Ishikawa (cell line): ENCODE measurements around the gene KIF26B.

Source experiments
- CEBPB ChIP-seq: IDR thresholded peaks from 2 replicates; pipeline ENCODE4 v1.6.1; 2012
- CREB1 ChIP-seq: IDR thresholded peaks from 2 replicates; pipeline ENCODE4 v1.6.1; 2012; ENCODE audit warnings: low read depth
- EGR1 ChIP-seq: IDR thresholded peaks from 2 replicates; pipeline ENCODE4 v1.6.1; 2012
- EP300 ChIP-seq: IDR thresholded peaks from 2 replicates; pipeline ENCODE4 v1.6.1; 2012; ENCODE audit warnings: borderline replicate concordance
- FOXM1 ChIP-seq: IDR thresholded peaks from 2 replicates; pipeline ENCODE4 v1.6.1; 2012; ENCODE audit warnings: low read depth, borderline replicate concordance
- MAX ChIP-seq: IDR thresholded peaks from 2 replicates; pipeline ENCODE4 v1.6.1; 2012
- NFIC ChIP-seq: IDR thresholded peaks from 2 replicates; pipeline ENCODE4 v1.6.1; 2012
- RAD21 ChIP-seq: IDR thresholded peaks from 2 replicates; pipeline ENCODE4 v1.6.1; 2012; ENCODE audit warnings: low read depth
- TAF1 ChIP-seq: IDR thresholded peaks from 2 replicates; pipeline ENCODE4 v1.6.1; 2012; ENCODE audit warnings: low read depth, mild to moderate bottlenecking
- TCF12 ChIP-seq: IDR thresholded peaks from 2 replicates; pipeline ENCODE4 v1.6.1; 2012; ENCODE audit warnings: low read depth
- TEAD4 ChIP-seq: IDR thresholded peaks from 2 replicates; pipeline ENCODE4 v1.6.1; 2012
- YY1 ChIP-seq: IDR thresholded peaks from 2 replicates; pipeline ENCODE4 v1.6.1; 2012; ENCODE audit warnings: low read depth
- ZBTB7A ChIP-seq: IDR thresholded peaks from 2 replicates; pipeline ENCODE4 v1.6.1; 2012; ENCODE audit warnings: low read depth
- TF ChIP-seq, protein P1 (sequence below): IDR thresholded peaks from 2 replicates; pipeline ENCODE4 v1.6.1; 2012
- TF ChIP-seq, protein P2 (sequence below): IDR thresholded peaks from 2 replicates; pipeline ENCODE4 v1.6.1; 2012; ENCODE audit warnings: low read depth, mild to moderate bottlenecking

KIF26B gene

DNA sequence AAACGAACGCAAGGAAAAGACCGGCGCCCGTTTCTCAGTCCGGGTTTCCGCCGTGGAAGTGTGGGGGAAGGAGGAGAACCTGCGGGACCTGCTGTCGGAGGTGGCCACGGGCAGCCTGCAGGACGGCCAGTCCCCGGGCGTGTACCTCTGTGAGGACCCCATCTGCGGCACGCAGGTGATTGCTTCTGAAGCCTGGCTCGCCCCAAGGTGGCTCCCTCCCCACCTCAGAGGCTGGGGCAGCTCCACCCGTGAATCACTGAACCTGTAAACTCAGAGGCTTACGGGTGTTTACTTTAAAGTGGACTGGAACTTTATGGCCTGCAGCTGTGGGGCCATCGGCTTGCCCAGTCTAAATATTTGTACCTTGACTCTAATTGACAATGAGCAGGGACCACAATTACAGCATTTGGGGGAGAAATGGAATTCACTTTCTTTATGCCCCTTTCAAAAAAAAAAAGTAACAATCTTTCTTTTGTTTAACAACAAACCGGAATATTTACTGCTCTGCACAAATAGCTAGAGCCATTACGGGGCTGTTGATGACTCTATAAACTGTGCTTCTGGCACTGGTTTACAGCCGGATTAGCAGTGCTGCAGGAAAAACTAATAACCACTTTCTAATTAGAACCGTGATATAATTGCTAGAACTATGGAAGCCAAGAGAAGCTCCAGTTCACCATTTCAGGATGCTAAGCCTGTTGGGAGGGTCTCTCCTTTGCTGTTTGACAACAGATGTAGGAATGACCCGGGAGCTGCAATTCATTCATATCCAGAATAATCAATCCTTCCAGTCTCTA is 454.8 kb downstream of the KIF26B start:
- no peak for TF ChIP-seq CREB1
- no peak for TF ChIP-seq TCF12
- TF ChIP-seq EGR1, result no peak
- TF ChIP-seq, protein P1, sequence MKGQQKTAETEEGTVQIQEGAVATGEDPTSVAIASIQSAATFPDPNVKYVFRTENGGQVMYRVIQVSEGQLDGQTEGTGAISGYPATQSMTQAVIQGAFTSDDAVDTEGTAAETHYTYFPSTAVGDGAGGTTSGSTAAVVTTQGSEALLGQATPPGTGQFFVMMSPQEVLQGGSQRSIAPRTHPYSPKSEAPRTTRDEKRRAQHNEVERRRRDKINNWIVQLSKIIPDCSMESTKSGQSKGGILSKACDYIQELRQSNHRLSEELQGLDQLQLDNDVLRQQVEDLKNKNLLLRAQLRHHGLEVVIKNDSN, result no peak
- no peak for TF ChIP-seq RAD21
- TF ChIP-seq EP300, result no peak
- TF ChIP-seq NFIC, result no peak
- TF ChIP-seq ZBTB7A, result no peak
- TF ChIP-seq TEAD4, result no peak
- TF ChIP-seq, protein P2, sequence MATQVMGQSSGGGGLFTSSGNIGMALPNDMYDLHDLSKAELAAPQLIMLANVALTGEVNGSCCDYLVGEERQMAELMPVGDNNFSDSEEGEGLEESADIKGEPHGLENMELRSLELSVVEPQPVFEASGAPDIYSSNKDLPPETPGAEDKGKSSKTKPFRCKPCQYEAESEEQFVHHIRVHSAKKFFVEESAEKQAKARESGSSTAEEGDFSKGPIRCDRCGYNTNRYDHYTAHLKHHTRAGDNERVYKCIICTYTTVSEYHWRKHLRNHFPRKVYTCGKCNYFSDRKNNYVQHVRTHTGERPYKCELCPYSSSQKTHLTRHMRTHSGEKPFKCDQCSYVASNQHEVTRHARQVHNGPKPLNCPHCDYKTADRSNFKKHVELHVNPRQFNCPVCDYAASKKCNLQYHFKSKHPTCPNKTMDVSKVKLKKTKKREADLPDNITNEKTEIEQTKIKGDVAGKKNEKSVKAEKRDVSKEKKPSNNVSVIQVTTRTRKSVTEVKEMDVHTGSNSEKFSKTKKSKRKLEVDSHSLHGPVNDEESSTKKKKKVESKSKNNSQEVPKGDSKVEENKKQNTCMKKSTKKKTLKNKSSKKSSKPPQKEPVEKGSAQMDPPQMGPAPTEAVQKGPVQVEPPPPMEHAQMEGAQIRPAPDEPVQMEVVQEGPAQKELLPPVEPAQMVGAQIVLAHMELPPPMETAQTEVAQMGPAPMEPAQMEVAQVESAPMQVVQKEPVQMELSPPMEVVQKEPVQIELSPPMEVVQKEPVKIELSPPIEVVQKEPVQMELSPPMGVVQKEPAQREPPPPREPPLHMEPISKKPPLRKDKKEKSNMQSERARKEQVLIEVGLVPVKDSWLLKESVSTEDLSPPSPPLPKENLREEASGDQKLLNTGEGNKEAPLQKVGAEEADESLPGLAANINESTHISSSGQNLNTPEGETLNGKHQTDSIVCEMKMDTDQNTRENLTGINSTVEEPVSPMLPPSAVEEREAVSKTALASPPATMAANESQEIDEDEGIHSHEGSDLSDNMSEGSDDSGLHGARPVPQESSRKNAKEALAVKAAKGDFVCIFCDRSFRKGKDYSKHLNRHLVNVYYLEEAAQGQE, result no peak
- no peak for TF ChIP-seq CEBPB
- no peak for TF ChIP-seq YY1
- TF ChIP-seq FOXM1, result no peak
- no peak for TF ChIP-seq MAX
- TF ChIP-seq TAF1, result no peak

GRCh38 chr1:245611251-245611650 is 456.5 kb downstream of the KIF26B start:
- TF ChIP-seq RAD21 (no peak), TEAD4 (no peak), EGR1 (no peak), ZBTB7A (no peak), NFIC (no peak)
- TF ChIP-seq, protein P1, result no peak
- TF ChIP-seq, protein P2, result no peak

DNA sequence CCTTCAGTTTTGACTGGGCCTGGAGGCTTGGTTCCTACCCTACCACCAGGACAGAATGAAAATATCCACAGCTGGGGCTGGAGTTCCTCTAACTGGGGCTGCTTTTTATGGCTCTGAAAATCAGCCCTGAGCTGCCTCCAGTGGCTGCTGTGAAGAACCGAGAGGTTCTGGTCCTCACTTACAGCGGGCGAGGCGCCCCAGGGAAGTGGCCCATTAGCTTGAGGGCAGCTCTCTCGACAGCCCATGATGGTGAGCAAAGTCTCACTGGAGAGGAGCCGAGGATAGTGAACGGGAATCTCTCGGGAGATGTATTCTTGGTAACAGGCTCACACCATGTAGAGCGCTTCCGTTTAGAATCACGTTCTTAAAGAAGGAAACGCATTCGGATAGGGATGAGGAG is 459.7 kb downstream of the KIF26B start:
- TF ChIP-seq YY1, result no peak
- no peak for TF ChIP-seq TCF12
- no peak for TF ChIP-seq RAD21
- TF ChIP-seq MAX, result no peak
- no peak for TF ChIP-seq CREB1
- no peak for TF ChIP-seq ZBTB7A
- TF ChIP-seq EGR1, result no peak
- TF ChIP-seq TAF1, result no peak
- TF ChIP-seq FOXM1, result no peak
- no peak for TF ChIP-seq TEAD4
- TF ChIP-seq NFIC, result no peak
- no peak for TF ChIP-seq CEBPB
- TF ChIP-seq, protein P1, result no peak
- TF ChIP-seq, protein P2, result no peak
- TF ChIP-seq EP300, result no peak

DNA sequence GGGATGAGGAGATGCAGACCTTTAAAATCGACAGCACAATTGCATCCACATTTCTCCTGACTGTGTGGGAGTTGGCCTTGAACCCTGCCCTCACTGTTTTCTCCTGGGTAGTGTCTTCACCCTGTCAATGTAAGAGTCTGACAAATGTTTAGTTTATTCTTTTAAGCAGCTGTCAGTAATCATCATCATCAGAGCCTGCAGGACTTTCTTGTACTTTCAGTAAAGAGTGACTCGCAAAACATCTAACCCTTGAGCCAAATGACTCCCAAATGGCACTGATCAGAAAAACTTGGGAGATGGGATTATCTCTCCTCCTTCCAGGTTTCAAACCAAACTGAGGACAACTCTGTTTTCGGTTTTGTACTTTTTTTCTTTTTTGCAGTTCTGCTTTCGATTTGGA is 460.2 kb downstream of the KIF26B start:
- TF ChIP-seq YY1 (no peak), NFIC (no peak), CREB1 (no peak), CEBPB (no peak), TCF12 (no peak), FOXM1 (no peak), EGR1 (no peak), TAF1 (no peak), TEAD4 (no peak), ZBTB7A (no peak), EP300 (no peak), MAX (no peak), RAD21 (no peak)
- TF ChIP-seq, protein P1, result no peak
- TF ChIP-seq, protein P2, result no peak
